Activated CD4-positive, alpha-beta memory T cell treated with anti-CD3 and anti-CD28 coated beads, Interleukin-2, amount 10 ng/mL, durations not matched to agents 7 days and 5 days (primary cell): Measurements from ENCODE around the gene SEC16A. TPM values are rescaled to one million over a fixed set of nuclear protein-coding genes. Genes with fewer than 3 reads are reported as not detected.
A peak's percentile ranks its signal among the peaks of the same experiment; 100 is the strongest.
"Not testable (repeated sequence)": the region's sequence is repeated elsewhere in the genome, so short reads cannot be mapped to it uniquely, and the experiment has no call there.

Experiments
- CTCF ChIA-PET: fragments of 350-600 bp; sonication (Branson Sonifier 250); formaldehyde crosslinking; loops from one replicate; lab custom pipeline; 2021; ENCODE audit warnings: antibody characterized with exemption, inconsistent platforms; lab: Charles Lee
- POLR2A ChIA-PET: fragments of 350-600 bp; sonication (Branson Sonifier 250); formaldehyde crosslinking; loops from one replicate; lab custom pipeline; 2021; ENCODE audit warnings: antibody characterized with exemption; lab: Charles Lee
- DNase-seq: peaks from one replicate; pipeline ENCODE4 v3.0.0-alpha.2; 2020
- H3K27ac Mint-ChIP-seq: one replicate; pipeline ENCODE4 v1.8.0; 2021; ENCODE audit warnings: mild to moderate bottlenecking, mixed read lengths
- H3K27me3 Mint-ChIP-seq: one replicate; pipeline ENCODE4 v1.8.0; 2021; ENCODE audit warnings: mixed read lengths
- H3K36me3 Mint-ChIP-seq: one replicate; pipeline ENCODE4 v1.8.0; 2021; ENCODE audit warnings: low read depth, mixed read lengths
- H3K4me1 Mint-ChIP-seq: one replicate; pipeline ENCODE4 v1.8.0; 2021; ENCODE audit warnings: mixed read lengths
- H3K4me3 Mint-ChIP-seq: one replicate; pipeline ENCODE4 v1.8.0; 2021; ENCODE audit warnings: mild to moderate bottlenecking, mixed read lengths
- H3K9me3 Mint-ChIP-seq: one replicate; pipeline ENCODE4 v1.8.0; 2021; ENCODE audit warnings: mixed read lengths
- total RNA-seq, 2 experiments: library from RNA; stranded (reverse); gene quantifications; one replicate each; pipeline ENCODE4 v1.2.3, GENCODE V29; 2021

The SEC16A gene
- total RNA-seq, 2 experiments from 2014 or later: 56.1 to 61.0 TPM

DNA sequence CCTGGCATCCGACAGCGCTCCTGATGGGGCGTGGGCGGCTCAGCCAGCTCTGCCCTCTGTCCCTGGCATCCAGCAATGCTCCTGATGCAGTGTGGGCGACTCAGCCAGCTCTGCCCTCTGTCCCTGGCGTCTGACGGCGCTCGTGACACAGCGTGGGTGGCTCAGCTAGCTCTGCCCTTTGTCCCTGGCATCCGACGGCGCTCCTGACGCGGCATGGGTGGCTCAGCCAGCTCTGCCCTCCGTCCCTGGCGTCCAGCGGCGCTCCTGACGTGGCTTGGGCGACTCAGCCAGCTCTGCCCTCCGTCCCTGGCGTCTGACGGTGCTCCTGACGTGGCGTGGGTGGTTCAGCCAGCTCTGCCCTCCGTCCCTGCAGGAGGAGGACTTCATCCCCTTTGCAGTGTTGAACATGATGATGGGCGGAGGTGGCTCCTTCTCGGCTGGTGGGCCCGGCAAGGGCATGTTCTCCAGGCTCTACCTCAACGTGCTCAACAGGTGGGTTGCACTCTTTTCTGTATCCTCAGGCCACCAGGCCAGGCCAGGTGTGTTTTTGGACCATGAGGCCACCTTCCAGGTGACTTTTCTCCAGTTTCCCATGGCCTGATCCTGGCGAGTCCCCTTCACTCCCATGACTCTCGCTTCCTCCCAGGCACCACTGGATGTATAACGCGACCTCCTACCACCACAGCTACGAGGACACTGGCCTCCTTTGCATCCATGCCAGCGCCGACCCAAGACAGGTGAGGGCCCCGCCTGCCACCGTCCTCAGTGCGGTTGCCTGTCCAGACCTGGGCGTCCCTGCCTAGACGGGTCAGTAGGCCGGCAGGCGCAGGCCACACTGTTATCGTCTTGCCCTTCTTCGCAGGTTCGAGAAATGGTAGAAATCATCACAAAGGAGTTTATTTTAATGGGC lies 64.4 kb downstream of the SEC16A start:
- Mint-ChIP-seq H3K27ac (no peak overlapping the region), H3K4me3 (no peak overlapping the region), H3K27me3 (no peaks in the 10 kb centered on the region), H3K9me3 (no peaks in the 10 kb centered on the region), H3K36me3 (peaks cover 48% of the 10 kb centered on the region), H3K4me1 (peaks cover 2% of the 10 kb centered on the region)
- ChIA-PET POLR2A (interaction anchor here (0.6 kb wide), 1 partner anchor 26 kb away, joined by 3 read pairs; no protein-coding TSS in a partner anchor), CTCF (no interaction called here)
- DNase-seq: no peak

DNA sequence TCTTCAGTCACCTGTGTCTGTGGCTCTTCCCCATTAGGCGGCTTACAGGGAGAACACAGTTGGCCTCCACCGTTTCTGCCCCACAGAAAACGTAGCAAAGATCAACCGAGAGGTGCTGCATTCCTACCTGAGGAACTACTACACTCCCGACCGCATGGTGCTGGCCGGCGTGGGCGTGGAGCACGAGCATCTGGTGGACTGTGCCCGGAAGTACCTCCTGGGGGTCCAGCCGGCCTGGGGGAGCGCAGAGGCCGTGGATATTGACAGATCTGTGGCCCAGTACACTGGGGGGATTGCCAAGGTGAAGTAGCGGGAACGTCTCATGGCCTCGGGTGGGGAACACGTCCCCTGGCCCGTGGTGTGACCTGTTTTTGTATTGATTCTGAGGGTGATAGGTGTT lies 65.9 kb downstream of the SEC16A start:
- Mint-ChIP-seq H3K9me3 (no peaks in the 10 kb centered on the region), H3K36me3 (peaks cover 56% of the 10 kb centered on the region), H3K4me3 (no peak overlapping the region), H3K27ac (no peak overlapping the region), H3K4me1 (peaks cover 9% of the 10 kb centered on the region), H3K27me3 (no peaks in the 10 kb centered on the region)
- ChIA-PET CTCF (interaction anchor here (0.7 kb wide), 1 partner anchor 75 kb away, joined by 4 read pairs; no protein-coding TSS in a partner anchor), POLR2A (no interaction called here)
- DNase-seq: no peak

DNA sequence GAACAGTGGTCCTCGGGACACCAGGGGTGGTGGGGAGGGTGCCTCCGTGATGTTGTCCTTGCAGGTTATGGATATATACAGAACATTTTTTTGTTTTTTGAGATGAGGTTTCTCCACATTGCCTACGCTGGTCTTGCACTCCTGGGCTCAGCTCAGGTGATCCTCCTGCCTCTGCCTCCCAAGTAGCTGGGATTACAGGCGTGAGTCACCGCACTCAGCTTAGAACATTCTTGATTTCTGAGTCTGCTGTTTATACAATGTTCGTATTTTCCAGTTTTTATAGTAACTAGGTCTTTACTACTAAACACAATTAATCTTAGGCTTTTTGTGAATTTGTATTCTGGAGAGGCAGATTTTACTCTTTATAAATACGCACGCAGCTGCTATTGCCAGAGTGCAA lies 66.4 kb downstream of the SEC16A start:
- Mint-ChIP-seq H3K27me3 (no peaks in the 10 kb centered on the region), H3K27ac (no peak overlapping the region), H3K9me3 (no peaks in the 10 kb centered on the region), H3K4me3 (no peak overlapping the region), H3K36me3 (peaks cover 57% of the 10 kb centered on the region), H3K4me1 (peaks cover 14% of the 10 kb centered on the region)
- no peak for DNase-seq
- ChIA-PET CTCF (no interaction called here), POLR2A (no interaction called here)

DNA sequence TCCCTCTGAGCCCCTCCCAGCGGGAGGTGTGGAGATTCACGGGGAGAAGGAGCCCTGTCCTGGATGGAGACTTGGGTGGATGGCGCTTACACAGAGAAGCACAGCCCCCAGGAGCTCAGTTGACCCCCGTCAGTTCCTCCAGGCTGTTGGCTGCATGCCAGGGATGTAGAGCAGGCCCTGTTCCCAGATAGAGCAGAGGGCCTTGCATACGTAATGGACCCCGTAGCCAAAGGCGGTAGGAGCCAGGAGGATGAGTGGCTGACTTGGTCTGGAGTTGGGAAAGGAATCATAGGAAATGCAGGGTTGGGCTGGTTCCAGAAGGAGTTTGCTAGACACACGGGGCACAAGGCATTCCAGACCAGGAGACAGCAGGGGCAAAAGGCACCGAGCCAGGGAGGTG lies 69.9 kb downstream of the SEC16A start:
- no peaks in the 10 kb centered on the region for H3K9me3 Mint-ChIP-seq
- H3K4me1 Mint-ChIP-seq: peaks cover 38% of the 10 kb centered on the region
- no peaks in the 10 kb centered on the region for H3K27me3 Mint-ChIP-seq
- ChIA-PET POLR2A (no interaction called here), CTCF (no interaction called here)
- H3K27ac Mint-ChIP-seq: no peak overlapping the region
- H3K36me3 Mint-ChIP-seq: peaks cover 56% of the 10 kb centered on the region
- no peak overlapping the region for H3K4me3 Mint-ChIP-seq
- DNase-seq: no peak

DNA sequence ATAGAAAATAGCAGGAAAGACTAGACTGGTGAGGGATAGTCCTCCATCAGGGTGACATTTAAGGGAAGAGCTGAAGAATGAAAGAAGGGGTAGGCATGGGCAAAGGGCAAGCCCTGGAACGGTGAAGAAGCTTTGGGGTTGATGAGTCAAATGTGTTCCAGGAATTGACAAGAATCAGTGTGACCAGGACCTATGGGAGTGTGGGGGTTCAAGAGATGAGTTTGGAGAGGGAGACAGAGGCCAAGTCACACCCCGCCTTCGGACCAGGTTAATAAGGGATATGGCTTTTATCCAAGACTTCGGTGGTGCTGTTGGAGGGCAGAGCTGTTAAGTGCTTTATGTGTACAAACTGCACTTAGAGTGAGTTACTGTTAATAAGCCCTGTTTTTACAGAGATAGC lies 71.5 kb downstream of the SEC16A start:
- ChIA-PET CTCF (interaction anchor here (3.3 kb wide), 1 partner anchor 11 kb away, joined by 22 read pairs; the partner anchor contains the start of gene SNAPC4), POLR2A (interaction anchor here (1.1 to 3.4 kb wide), 4 partner anchors 10 to 29 kb away, joined by 4 to 27 read pairs (median 10); partner anchors contain the start of gene SNAPC4)
- peaks cover 49% of the 10 kb centered on the region for H3K4me1 Mint-ChIP-seq
- peaks cover 55% of the 10 kb centered on the region for H3K36me3 Mint-ChIP-seq
- H3K27ac Mint-ChIP-seq: peak overlapping the region; percentile 82
- H3K4me3 Mint-ChIP-seq: peak overlapping the region; percentile 87
- no peaks in the 10 kb centered on the region for H3K9me3 Mint-ChIP-seq
- no peaks in the 10 kb centered on the region for H3K27me3 Mint-ChIP-seq
- no peak for DNase-seq

DNA sequence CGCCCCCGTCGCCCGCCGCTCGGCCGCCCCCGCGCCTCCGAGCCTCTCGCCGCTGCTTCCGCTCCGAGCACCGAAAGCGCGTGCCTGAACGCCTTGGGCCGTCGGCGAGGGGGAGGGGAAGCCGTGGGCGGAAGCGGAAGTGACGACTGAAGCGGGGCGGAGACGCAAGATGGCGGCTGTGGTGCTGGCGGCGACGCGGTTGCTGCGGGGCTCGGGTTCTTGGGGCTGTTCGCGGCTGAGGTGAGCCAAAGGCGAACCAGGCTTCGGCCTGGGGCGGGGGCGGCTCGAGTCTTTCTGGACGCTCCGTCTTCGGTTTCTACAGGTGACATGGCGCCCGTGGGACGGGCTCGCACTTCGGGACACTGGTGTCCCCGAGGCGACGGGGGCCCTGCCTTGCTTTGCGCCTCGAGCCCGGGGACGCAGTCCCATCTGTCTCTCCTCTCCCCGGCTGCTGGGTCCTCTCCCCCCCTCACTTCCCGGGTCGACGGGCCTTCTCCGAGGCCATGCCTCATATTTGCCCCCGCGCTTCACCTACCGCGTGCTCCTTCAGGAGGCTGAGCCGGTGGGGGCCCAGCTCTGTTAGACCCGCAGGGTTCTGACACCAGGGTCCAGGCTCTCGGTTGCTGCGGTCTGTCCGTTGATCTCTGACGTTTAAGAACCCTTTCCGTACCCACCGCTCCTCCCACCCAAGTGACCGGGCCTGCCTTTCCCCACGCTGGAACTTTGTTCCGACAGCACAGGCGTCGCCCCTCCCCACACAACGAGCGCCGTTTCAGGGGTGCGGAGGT lies 72.1 kb downstream of the SEC16A start, which contains the start of the genes ENTR1 and PMPCA:
ENTR1 (minus strand) TSS at position 115 of the 788 bp plus-strand sequence. CDS start 217 bp downstream, outside the sequence.
PMPCA (plus strand) TSS at position 159 of the 788 bp plus-strand sequence; CDS start at position 170, 11 bp downstream.
- Mint-ChIP-seq H3K4me1 (peaks cover 52% of the 10 kb centered on the region), H3K4me3 (peak within 1 kb of the TSS; percentile 87), H3K27me3 (no peaks in the 10 kb centered on the region), H3K27ac (peak within 1 kb of the TSS; percentile 84), H3K9me3 (no peaks in the 10 kb centered on the region), H3K36me3 (peaks cover 58% of the 10 kb centered on the region)
- DNase-seq: peak; percentile 94
- ChIA-PET CTCF (interaction anchor here (0.8 to 3.3 kb wide), 4 partner anchors 10 to 47 kb away, joined by 3 to 22 read pairs (median 6); partner anchors contain the start of genes DNLZ and SNAPC4), POLR2A (interaction anchor here (0.8 to 3.4 kb wide), 10 partner anchors 10 to 317 kb away, joined by 3 to 27 read pairs (median 4); partner anchors contain the start of genes DNLZ, SNAPC4 and TMEM250)

DNA sequence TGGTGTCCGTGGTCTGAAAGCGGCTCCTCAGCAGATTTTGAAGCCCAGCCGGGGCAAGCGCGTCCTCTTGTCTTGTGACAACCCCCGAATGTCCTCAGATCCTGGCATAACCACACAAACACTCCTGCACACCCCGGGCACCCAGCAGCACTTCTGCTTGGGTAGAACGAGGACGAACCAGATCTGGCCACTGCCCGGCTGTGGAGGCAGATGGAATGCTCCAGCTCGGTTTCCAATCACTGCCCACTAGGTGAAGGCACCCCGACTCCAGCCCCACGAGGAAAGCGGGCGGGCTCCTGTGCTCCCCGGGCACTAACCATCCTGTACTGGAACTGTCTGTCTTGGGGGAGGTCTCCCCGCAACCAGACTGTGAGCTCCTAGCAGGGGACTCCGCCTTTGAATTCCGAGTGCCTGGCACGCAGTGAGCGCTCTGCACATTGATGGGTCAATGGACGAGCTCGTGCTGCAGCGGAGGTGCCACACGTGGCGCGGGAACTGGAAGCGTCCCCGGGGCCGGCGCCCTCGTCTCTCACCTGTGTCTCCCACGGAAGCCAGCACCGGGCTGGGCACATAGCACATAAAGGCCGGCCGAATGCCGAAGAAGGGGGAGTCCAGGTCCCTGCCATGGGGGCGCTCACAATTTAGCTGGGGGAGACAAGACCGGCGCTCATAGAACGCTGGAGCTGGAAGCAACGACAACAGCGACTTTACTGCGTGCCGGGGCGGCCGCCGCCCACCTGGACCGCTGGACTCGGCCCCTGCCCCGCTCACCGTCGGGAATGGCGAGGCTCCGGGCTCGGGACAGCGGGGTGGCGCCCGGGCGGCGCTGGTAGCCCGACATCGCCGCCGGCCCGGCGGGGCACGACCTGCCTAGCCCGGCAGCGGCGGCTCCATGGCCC lies 73.0 kb downstream of the SEC16A start:
- H3K27ac Mint-ChIP-seq: peak overlapping the region; percentile 84
- CTCF ChIA-PET: interaction anchor here (0.8 to 3.3 kb wide), 5 partner anchors 9 to 46 kb away, joined by 3 to 22 read pairs (median 4); partner anchors contain the start of genes DNLZ and SNAPC4
- no peaks in the 10 kb centered on the region for H3K9me3 Mint-ChIP-seq
- H3K27me3 Mint-ChIP-seq: no peaks in the 10 kb centered on the region
- peaks cover 64% of the 10 kb centered on the region for H3K36me3 Mint-ChIP-seq
- peaks cover 61% of the 10 kb centered on the region for H3K4me1 Mint-ChIP-seq
- peak; percentile 47 for DNase-seq
- POLR2A ChIA-PET: interaction anchor here (0.8 to 3.4 kb wide), 12 partner anchors 9 to 318 kb away, joined by 3 to 27 read pairs (median 4); partner anchors contain the start of genes DNLZ, SNAPC4 and TMEM250
- H3K4me3 Mint-ChIP-seq: peak overlapping the region; percentile 84

DNA sequence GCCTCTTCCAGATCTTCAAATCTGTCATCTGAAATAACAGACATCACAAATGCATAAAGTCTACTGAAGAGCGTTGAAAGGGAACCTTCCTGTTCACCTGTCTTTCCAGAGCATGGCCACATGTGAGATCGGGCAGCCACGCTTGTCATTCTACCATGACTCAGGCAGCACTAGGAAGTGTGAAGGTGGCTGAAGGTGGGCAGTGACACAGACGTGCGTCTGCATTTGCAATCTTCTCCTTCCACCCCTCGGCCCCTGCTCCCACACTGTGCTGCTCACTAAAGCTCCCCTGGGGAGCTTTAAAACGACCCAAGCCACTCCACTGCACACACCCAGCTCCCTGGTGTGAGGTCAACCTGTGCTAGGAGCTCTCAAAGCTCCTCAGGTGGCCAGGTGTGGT lies 74.9 kb downstream of the SEC16A start:
- DNase-seq: no peak
- ChIA-PET POLR2A (interaction anchor here (1.7 kb wide), 1 partner anchor 33 kb away, joined by 3 read pairs; no protein-coding TSS in a partner anchor), CTCF (no interaction called here)
- no peaks in the 10 kb centered on the region for H3K27me3 Mint-ChIP-seq
- no peaks in the 10 kb centered on the region for H3K9me3 Mint-ChIP-seq
- peaks cover 73% of the 10 kb centered on the region for H3K4me1 Mint-ChIP-seq
- peaks cover 59% of the 10 kb centered on the region for H3K36me3 Mint-ChIP-seq
- H3K27ac Mint-ChIP-seq: peak overlapping the region; percentile 16
- H3K4me3 Mint-ChIP-seq: no peak overlapping the region

DNA sequence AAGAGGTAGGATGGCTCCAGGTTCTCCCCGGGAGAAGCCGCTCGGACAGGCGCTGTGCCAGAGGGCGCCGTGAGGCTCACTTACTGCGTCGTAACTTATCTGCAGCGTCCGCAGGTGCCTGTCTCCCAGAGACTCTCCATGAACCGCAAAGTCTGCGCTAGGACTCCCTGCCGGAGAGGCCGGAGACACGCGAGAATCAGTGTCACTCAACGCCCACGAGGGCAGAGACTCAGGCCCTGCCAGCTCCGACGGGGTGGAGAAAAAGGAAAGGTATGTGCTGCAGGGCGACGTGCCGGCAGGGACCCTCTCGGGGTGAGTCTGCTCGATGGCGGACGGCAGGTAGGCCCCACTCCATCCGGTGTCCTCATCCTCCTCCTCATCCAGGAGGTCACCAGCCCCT lies 75.8 kb downstream of the SEC16A start:
- CTCF ChIA-PET, H3K9me3 Mint-ChIP-seq, DNase-seq, H3K27me3 Mint-ChIP-seq, H3K27ac Mint-ChIP-seq, H3K4me3 Mint-ChIP-seq: not testable (repeated sequence)
- POLR2A ChIA-PET: interaction anchor here (1.8 kb wide), 1 partner anchor 22 kb away, joined by 5 read pairs; no protein-coding TSS in a partner anchor
- Mint-ChIP-seq H3K4me1 (peaks cover 77% of the 10 kb centered on the region), H3K36me3 (peaks cover 57% of the 10 kb centered on the region)

DNA sequence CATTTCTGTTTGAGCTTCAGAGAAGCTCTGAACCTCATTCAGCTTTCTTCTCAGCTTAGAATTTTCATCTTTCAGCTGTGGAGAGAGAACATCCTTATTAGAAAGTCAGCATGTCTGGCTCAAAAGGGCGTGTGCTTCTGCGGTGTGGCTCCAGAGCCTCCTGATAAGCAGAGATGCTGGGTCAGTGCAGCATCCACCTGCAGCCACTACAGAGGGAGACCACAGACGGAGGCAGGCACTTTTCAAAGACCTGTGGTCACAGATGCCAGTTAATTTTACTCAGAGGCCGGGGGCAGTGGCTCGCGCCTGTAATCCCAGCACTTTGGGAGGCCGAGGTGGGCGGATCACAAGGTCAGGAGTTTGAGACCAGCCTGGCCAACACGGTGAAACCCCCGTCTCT lies 76.9 kb downstream of the SEC16A start:
- peaks cover 74% of the 10 kb centered on the region for H3K4me1 Mint-ChIP-seq
- H3K27me3 Mint-ChIP-seq, CTCF ChIA-PET, H3K4me3 Mint-ChIP-seq, DNase-seq, H3K9me3 Mint-ChIP-seq: not testable (repeated sequence)
- POLR2A ChIA-PET: interaction anchor here (1.8 to 2.0 kb wide), 2 partner anchors 21 to 43 kb away, joined by 5 to 7 read pairs; partner anchors contain the start of gene DNLZ
- H3K36me3 Mint-ChIP-seq: peaks cover 61% of the 10 kb centered on the region
- peak overlapping the region; percentile 93 for H3K27ac Mint-ChIP-seq

DNA sequence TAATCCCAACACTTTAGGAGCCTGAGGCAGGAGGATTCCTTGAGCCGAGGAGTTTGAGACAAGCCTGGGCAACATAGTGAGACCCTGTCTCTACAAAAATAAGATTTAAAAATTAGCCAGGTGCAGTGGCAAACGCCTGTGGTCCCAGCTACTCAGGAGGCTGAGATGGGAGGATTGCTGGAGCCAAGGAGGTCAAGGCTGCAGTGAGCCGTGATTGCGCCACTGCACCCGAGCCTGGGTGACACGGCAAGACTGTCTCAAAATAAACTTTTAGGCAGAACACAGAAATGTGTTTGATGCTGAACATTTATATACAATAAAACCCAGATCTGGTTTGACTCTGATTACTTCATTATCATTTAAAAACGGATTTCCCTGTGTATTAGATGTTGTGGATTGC lies 77.4 kb downstream of the SEC16A start:
- Mint-ChIP-seq H3K4me3 (no peak overlapping the region), H3K9me3 (no peaks in the 10 kb centered on the region), H3K27ac (peak overlapping the region; percentile 93), H3K4me1 (peaks cover 78% of the 10 kb centered on the region), H3K36me3 (peaks cover 61% of the 10 kb centered on the region), H3K27me3 (no peaks in the 10 kb centered on the region)
- CTCF ChIA-PET: no interaction called here
- POLR2A ChIA-PET: interaction anchor here (1.8 to 2.0 kb wide), 2 partner anchors 21 to 42 kb away, joined by 5 to 7 read pairs; partner anchors contain the start of gene DNLZ
- no peak for DNase-seq
